Endometrium (tissue), 2 donors: Measurements from ENCODE around the gene SIRT3.
"Not testable (repeated sequence)": the region's sequence is repeated elsewhere in the genome, so short reads cannot be mapped to it uniquely, and the experiment has no call there.

Experiments
- FAIRE-seq: peaks from 2 replicates; lab custom pipeline; 2012; peaks lifted over from hg19 to GRCh38; lab: Jason Lieb, UNC
- donor health status: control.
- donor health status: control.

The SIRT3 gene

DNA sequence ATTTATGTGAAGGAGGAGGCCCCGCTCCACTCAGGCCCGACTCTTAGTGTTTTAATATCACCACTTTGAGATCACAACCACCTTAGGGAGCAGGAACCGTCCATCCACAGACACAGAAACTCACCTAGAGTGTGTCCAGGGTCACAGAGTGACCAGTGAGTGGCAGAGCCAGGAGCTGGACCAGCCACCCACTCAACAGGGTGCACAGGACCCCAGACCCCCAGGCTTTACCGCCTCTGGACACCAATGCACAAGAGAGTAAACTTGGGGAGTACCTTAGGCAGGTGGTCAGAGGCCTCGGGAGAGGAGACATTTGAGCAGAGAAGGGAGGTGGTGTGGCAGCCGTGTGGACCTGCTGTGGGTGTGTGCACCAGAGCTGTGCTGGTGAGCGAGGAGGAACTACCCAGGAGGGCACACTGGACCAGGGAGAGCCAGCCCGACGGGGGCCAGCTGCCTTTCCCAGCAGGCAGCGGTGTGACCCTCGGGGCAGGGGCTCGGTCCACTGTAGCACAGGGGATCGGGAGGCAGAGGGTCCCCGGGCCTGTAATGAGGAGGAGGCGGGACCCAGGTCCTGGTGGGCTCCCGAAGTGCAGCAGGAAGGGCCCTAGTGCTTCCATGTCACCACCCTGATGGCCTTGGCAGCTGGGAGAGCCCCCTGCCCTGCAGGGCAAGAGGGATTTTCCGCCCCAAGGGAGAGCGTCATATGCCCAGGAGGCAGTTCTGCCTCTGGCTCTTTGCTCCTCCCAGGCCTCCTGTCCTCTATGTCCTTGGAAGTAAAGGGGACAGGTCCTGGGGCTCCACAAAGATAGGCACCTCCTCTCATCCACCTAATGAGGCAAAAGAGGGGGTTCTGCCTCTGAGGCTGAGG, 34.5 kb upstream of the SIRT3 start:
- FAIRE-seq, result no peak

DNA sequence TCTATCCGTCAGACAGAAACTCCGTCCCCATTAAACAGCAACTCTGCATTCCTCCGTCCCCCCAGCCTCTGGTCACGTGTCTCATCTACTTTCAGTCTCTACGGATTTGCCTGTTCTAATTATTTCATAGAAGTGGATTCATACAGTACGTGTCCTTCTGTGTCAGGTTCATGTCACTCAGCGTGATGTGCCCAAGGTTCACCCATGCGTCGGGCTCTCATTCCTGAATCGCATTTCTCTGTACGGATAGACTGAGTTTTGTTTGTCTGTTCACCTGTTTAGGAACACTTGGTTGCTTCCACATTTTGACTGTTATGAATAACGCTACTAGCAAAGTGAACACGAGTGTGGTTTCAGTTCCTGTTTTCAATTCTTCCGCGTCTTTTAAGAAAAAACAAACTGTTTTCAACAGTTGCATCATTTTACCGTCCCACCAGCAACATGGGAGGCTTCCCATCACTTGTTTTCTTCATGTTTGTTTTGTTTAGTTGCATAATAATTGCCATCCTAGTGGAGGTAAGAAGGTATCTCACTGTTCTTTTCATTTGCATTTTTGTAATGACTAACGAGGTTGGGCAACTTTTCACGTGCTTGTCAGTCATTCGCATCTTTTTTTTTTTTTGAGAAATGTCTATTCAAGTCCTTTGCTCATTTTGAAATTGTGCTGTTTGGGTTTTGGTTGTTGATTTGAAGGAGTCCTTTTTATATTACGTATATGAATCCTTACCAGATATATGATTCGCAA, 33.2 kb upstream of the SIRT3 start:
- no peak for FAIRE-seq

DNA sequence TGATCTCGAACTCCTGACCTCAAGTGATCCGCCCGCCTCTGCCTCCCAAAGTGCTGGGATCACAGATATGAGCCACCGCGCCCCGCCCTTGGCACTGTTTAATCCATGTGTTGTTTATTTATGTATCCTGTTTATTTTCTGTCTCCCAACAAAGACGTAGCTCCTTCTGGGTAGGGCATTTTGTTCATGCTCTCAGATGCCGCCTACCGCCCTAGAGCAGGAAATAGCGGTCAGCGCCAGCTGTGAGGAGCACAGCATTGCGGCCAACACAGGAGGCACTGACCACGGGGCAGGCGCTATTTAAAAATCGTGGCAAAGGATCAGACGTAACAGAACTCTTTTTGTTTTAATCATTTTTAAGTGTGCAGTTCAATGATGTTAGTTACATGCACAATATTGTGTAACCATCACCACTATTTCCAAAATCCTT, 32.6 kb upstream of the SIRT3 start:
- not testable (repeated sequence) for FAIRE-seq

DNA sequence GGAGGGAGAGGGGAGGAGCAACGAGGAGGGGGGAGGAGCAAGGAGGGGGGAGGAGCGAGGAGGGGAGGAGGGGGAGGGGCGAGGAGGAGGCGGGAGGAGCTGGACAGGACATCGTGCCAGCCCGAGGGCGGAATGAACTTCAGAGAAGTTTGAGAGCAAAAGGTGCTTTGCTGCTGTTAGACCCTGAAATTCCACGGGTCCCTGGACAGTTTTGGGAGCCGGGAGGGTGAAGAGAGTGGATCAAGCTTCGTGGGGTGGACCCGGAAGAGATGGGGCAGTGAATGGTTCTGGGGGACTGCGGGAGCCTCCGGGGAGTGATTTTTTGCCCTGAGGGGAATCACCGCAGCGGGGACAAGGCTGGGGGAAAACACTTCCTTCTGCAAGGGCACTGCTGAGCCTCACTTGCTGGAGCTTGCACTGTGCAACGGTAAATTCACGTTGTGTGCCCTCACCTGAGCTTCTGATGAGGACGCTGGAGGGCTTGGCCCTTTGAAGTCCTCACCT, 31.4 kb upstream of the SIRT3 start:
- FAIRE-seq, result no peak

DNA sequence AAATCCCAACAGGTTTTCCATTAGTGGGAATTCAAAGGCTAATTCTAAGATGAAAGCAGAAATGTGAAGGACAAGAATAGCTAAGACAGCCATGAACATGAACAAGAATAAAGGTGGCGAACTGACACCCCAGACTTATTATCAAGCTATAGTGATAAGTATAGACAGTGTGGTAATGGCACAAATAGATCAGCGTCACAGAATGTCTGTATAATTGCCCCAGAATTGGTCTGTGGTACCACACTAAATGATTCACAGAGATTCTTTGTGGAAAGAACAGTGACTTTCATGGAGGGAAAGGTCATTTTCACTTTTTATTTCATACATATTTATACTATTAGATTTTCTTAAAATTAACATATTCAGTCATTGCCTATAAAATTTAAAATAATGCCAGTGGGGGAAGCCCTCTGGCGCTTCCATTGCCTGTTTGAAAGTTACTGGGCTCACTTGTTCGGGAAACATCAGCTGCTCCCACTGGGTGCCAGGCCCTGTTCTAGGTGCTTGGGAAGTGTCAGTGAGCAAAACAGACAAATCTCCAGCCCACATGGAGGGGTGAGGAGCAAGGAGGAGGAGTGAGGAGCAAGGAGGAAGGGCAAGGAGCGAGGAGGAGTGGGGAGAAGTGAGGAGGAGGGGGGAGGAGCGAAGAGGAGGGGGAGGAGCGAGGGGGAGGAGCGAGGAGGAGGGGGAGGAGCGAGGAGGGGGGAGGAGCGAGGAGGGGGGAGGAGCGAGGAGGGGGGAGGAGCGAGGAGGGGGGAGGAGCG, 30.7 kb upstream of the SIRT3 start:
- FAIRE-seq, result no peak

DNA sequence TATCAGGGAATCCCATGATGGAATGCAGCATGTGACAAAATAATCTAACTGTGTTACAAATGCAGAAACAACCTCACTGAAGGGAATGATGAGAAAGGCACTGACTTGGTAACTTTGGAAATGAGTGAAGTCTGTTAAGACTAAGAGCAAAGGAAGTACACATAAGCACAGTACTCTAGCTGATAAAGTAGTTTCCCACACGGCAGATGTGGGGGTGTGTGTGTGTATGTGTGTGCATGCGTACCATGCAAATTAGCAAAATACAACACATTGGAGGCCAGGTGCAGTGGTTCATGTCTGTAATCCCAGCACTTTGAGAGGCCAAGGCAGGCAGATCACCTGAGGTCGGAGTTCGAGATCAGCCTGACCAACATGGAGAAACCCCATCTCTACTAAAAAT, 25.5 kb upstream of the SIRT3 start:
- FAIRE-seq, result no peak

DNA sequence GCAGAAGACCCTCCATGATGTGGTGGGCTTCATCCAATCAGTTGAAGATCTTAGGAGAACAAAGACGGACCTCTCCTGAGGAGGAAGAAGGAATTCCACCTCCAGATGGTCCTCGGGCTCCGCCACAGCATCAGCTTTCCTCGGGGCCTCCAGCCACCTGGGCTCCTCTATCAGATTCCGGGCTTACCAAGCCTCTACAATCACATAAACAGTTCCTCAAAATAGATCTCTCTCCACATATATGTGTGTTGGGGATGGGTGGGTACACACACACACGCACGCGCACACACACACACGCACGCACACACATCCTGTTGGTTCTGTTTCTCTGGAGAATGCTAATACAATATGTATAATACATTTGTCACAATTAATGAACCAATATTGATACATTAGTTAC, 23.3 kb upstream of the SIRT3 start:
- FAIRE-seq, result no peak

DNA sequence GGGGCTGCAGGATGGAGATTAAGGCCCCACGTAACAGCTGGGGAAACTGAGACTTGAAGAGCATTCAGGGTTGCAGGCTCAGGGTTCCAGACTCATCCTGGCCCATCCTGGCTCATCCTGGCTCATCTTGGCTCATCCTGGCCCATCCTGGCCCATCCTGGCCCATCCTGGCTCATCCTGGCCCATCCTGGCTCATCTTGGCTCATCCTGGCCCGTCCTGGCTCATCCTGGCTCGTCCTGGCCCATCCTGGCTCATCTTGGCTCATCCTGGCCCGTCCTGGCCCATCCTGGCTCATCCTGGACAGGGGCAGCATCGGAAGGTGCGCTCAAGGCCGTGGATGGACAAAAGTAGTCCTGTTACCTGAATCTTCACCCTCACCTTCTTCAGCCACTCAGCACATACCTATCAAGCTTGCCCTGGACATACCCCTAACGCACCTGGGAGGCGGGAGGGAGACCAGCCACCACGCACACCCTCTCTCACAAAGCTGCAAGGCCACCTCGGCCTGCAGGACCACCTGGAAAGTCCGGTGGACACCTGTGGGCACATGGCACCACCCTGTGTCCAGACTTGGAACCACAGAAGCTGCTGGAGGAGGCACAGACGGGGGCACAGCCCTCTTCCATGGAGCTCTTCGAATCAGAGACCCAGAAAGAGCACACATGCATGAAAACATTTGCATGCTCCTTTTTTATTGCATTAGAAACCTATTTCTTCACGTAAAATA, 21.8 kb upstream of the SIRT3 start:
- no peak for FAIRE-seq

DNA sequence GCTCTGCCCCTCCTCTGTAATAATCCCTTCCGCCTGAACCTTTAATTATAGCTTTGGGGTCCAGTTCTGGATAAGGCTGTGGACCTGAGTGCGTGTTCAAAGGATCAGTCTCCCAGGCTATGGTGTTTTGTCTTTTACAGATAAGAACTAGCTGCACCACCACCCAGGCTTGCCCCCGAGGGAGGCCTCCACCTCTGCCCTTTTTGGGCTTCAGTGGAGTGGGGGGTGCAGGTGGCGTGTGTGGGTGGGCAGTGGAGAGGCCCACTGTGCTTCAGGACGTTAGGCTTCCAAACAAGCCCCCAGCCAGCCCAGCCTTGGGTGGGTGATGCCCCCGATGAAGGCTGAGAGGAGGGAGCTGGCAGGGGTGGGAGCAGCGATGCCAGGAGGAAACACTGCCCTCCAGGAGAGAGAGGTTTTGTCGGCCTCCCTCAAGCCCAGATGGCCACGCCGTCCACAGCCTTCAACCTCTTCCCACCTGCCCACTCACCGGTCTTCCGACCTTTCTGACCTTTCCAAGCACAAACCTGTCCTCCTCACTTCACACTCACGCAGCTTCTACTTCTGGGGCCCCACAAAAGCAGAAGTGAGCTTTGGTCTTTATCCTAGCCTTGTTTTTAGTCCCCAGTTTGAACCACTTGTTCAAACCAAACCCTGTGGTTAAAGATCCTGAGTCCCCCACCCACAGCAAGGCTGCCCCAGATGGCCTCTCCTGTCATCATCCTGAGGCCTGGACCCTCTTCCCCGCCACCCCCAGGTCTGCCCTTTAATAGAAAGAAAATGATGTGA, 21.0 kb upstream of the SIRT3 start:
- no peak for FAIRE-seq

DNA sequence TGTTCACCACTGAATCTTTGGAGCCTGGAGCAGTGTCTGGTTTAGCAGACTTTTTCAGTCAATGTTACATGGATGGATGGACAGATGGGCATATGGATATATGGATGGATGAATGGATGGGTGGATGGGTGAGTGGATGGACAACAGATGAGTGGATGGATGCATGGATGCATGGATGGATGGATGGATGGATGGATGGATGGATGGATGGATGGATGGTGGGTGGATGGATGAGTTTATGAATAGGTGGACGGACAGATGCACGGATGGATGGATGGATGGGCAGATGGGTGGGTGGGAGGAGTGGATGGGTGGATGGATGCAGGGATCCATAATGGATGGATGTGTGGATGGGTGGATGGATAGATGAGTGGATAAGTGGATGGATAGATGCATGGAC, 19.7 kb upstream of the SIRT3 start:
- no peak for FAIRE-seq

DNA sequence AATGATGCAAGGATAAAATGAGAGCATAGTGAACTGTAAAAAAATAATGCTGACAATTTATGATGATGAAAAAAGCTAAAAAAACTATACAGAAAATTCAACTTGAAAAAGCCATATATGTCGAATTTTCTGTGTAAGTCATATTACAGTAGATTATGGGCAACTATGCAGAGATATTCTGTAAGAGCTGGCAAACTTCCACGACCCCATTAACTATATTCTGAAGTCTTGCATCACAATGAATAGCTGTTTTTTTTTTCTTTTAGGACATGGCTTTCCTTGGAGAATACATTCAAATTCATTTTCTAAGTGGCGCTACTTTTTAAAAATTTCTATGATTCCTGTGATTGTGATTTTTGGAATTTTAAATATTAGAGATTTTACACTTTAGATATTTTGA, 19.0 kb upstream of the SIRT3 start:
- FAIRE-seq, result no peak

DNA sequence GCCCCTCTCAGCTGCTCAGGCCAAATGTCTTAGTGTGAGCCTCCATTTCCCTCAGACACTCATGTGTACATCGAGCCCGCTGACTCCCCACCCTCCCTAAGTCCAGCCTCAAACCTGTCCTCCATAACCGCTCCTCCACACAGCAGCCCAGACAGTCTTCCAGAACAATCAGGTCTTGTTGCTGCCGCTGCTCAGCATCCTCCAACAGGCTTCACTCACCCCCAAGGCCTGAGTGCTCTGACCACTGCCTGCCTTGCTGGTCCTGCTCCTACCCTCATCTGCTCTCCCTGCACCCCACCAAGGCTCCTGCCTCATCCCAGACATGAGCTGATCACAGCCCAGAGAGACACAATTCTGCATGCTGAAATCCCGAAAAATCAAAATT, 17.7 kb upstream of the SIRT3 start:
- no peak for FAIRE-seq

DNA sequence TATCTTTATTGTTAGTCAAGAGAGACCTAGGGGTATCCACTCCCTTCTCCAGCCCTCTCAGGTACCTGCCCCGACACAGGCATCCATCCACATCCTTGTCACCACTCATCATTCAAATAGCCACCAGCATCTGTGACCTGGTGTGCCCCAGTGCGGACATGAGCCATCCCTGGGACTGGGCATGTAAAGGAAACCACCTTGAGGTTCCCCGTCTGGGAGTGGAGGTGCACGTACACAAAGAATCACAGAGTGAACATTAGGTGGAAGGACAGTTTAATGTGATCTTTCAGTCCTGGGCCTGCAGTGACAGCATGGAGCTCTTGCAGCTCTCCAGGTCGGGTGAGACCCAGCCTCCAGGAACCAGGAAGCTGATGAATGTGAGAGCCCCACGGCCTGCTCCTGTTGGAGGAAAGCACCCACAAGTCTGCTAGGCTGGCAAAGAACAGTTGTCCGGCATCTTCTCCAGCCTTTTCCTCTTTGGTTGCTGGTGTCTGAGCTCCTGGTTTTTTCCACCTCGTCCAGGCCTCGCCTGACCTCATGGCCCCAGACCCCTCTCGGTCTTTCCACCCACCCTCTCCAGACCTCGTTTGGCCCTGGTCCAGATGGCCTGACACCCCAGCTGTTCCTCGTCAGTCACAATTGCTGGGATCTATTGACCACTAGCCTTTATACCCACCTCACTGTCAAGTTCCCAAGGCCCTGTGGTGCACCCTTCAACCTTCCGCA, 17.2 kb upstream of the SIRT3 start:
- FAIRE-seq, result no peak

DNA sequence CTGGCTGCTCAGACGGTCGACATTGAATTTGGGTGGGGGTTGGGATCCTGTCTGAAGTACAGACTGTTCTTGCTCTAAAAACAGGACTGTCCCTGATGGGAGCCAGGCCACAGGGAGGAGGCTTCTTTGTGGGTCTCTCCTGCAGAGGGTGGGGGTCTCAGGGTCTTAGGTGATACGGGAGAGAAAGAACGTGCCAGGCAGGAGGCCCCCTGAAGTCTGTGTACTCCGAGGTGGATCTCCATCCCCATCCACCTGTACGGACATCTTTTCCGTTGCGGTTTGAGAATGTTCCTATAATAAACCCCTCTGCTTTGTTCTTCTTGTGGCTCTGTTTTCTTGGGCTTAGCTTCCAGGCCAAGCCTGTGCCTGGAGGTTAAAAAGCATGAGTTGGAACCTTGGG, 16.5 kb upstream of the SIRT3 start:
- no peak for FAIRE-seq

DNA sequence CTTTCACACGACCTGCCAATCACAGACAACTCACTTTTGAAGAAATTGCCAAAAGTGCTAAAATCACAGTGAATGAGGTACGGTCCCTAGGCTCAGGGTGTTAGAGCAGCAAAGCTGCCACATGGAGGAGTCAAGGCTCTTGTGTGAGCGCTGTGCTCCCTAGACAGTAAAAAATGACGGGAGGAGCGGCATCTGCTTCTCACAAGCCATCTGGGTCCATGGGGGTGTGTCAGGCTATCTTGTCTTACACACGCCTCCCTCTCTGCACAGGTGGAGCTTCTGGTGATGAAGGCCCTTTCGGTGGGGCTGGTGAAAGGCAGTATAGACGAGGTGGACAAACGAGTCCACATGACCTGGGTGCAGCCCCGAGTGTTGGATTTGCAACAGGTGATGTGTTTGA, 15.4 kb upstream of the SIRT3 start:
- no peak for FAIRE-seq

DNA sequence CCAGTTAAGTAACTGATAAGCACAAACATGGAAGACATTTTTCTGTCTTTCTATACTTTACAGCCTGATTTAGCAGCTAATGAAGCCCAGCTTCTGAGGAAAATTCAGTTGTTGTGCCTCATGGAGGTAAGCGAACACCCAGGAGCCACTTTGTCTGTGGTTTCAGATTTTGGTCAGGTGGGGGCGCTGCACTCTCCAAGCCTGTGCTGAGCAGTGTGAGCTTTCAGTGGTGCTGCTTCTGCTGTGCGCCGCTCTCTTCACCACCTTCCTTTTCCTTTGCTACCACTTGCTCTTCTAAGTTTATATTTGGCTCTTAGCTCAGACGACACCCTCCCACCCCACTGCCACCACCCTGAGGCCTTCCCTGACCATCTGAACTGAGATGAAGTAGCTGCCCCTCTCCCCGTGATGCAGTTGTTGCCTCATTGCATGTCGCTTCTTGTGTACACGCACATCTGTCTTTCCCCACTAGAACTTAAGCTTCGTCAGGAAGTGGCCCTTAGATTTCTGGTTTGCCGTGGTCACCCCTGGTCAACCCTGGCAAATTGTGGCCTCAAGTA, 14.7 kb upstream of the SIRT3 start:
- no peak for FAIRE-seq

DNA sequence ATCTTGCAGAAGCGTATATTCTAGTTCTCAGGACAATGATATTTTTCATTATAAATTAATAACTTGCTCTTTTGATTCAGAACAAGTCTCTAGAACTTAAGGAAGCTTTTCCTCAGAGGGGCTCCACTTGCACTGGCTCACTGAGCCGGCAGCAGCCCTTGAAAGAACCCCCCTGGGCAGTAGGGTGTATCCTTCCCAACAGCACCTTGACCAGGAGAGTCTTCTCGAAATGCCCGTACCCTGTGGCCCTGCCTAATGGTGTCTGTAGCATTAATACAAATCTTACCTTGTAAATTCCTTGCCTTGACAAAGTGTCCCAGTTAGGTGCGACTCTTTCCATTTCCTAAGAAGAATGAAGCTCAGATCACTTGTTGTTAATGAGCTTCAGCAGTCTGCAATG, 14.1 kb upstream of the SIRT3 start:
- FAIRE-seq, result no peak

DNA sequence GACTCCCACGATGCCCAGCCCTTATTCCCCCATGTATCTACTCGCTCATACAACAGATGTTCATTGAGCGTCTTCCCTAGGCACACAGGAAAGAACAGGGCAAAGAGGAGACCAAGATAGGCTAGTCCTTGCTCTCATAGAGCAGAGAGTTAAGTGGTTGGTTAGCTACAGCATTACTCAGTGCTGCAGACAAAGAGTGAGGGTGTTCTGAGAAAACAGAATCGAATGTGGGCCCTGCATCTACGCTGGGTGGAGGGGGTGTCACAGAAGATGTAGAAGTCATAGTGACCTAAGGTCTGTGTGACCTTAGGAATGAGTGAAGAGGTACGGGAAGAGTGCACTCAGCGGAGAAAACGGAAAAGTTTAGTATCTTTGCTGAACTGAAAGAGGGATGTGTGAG, 12.9 kb upstream of the SIRT3 start:
- FAIRE-seq, result no peak

DNA sequence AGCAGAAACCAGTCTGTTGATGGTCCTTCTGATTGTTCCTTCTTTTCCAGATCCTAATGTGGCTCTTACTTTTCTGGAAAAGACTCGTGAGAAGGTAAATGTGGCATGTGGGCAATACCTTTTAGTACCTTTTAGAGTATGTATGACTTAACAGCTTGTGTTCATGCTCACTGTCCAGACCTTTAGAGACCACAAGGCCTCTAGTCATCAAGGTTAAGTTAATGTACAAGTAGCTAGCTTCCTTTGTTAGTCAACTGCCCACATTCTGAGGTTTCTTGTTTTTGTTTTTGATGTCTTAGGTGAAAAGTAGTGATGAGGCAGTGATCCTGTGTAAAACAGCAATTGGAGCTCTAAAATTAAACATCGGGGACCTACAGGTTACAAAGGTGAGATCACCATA, 8.2 kb upstream of the SIRT3 start:
- no peak for FAIRE-seq

DNA sequence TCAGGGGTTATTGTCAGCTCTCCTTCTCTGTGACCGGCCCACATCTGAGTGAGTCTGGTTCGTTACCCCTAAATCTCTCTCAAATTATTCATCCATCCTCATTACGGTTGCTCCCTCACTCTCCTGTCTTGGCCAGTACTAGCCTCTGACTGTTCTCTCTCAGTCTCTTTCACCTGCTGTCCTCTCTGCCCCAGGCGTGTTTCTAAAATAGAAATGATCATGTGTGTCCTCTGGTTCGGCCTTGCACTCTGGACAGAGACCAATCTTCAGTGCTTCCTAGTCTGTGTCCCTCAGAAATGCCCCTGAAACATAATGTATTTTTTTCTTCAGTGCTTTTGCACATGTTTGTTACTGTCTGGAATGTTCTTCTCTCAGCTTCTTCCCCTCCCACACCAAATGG, 5.5 kb upstream of the SIRT3 start:
- FAIRE-seq, result no peak
